ENCODE results near the gene TMEM88.

TMEM88 gene

GRCh38 chr17:7884581-7885366, 29.9 kb downstream of the TMEM88 start:
- DNase-seq (ENCODE audit: low read depth in 2 of 2) = peak; percentile 11 to 33

- peak; percentile 15 to 20 for DNase-seq (ENCODE audit: low read depth in 2 of 2)
These were observed 30.7 kb downstream of the TMEM88 start for GRCh38 chr17:7885367-7886226.

DNA sequence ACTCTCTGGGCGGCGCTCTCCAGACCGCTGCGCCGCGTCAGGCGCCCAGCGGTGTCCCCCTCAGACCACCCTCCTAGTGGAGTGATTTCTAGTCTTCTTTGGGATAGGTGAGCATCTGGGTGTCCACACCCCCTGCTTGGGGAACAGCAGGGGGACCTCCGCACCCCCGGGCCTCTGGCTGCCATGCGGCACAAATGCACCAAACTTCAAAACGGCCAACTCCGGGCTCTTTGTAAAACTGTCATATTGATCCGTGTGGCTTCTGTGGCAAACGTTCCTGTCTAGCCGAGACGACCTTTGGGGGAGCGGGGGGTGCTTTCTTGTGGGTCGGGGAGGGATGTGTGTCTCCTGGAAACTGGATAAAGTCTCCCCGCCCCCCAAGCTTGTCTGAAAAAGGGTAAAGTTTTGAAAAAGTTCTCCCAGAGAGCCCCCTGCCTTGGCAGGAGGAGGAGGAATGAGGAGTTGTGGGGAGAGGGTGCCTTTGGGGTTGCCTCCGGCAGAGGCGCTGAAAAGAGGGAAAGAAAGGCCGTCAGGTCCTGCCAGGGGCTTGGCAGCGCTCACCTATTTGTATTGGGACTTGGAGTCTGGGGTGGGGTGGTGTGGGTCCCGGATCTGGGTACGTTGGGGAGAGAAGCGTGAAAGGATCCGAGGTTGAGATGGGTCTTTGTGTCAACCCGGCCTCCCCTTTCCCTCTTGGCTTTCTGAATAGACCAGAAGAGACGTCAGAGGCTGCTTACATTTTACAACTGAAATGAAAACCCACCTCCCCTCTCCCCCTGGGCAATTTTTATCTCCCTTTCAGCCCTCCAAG, 31.6 kb downstream of the TMEM88 start:
- peak; percentile 22 to 24 for DNase-seq (ENCODE audit: low read depth in 2 of 2)

- no peak for DNase-seq (ENCODE audit: low read depth in 2 of 2)
These were observed 32.2 kb downstream of the TMEM88 start for GRCh38 chr17:7887038-7887481.

GRCh38 chr17:7887482-7888183, 32.8 kb downstream of the TMEM88 start:
- DNase-seq (ENCODE audit: low read depth in 2 of 2) = peak; percentile 67 to 79

- peak in 1 of 2 donors; percentile 24 for DNase-seq (ENCODE audit: low read depth in 2 of 2)
These were observed 33.5 kb downstream of the TMEM88 start, which contains the start of gene CHD3 for GRCh38 chr17:7888184-7888920. Gene CHD3 (plus strand): TSS chr17:7888789. CDS start chr17:7889001, 212 bp downstream.

DNA sequence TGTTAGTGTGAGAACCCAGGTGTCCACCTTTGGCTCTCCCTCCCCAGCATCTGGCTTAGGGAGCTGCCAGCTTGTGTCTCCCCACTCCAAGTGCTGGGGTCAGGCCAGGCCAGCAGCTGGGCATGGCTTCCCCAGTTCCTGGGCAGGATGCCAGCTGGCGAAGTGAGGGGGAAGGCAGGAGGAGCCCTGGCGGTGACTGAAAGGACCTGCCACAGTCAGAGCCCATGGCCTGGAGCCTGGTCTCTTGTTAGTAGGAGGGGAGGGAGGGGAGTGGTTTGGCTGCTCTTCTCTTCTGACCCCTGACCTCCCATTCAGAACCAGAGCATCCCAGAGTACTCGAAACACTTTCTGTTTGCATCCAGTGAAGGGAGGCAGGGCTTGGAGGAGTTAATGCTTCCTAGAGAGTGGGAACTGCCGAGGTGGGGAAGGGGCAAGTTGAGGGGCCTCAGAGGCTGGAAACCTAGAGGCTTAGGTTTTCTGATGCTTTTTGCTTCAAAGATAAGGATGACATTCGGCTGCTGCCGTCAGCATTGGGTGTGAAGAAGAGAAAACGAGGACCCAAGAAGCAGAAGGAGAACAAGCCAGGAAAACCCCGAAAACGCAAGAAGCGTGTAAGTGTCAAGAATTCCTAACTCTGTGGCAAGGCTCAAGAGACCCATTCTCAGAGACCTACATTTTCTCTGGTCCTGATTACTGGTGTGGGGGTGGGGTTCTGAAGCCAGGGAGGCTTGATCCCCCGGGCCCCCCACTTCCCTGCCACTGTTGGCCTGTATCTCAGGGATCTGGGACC, 34.5 kb downstream of the TMEM88 start:
- DNase-seq (ENCODE audit: low read depth in 2 of 2) = no peak

GRCh38 chr17:7893187-7893880, 38.5 kb downstream of the TMEM88 start:
- no peak for DNase-seq (ENCODE audit: low read depth in 2 of 2)

DNA sequence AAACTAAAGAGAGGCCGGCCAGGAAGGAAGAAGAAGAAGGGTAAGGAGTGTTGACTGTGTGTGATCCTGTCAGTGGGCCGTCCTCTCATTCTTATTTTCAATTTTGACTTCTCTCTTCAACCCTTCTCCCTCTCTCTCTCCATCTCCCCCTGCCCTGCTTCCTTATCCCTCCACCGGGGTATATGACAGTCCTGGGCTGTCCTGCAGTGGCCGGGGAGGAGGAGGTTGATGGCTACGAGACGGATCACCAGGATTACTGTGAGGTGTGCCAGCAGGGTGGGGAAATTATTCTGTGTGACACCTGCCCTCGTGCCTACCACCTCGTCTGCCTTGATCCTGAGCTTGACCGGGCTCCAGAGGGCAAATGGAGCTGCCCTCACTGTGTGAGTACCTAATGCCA, 39.4 kb downstream of the TMEM88 start:
- DNase-seq (ENCODE audit: low read depth in 2 of 2) = no peak

GRCh38 chr17:7894866-7895265, 40.0 kb downstream of the TMEM88 start:
- DNase-seq (ENCODE audit: low read depth in 2 of 2) = no peak

GRCh38 chr17:7897090-7897489, 42.2 kb downstream of the TMEM88 start:
- DNase-seq (ENCODE audit: low read depth in 2 of 2) = no peak

DNA sequence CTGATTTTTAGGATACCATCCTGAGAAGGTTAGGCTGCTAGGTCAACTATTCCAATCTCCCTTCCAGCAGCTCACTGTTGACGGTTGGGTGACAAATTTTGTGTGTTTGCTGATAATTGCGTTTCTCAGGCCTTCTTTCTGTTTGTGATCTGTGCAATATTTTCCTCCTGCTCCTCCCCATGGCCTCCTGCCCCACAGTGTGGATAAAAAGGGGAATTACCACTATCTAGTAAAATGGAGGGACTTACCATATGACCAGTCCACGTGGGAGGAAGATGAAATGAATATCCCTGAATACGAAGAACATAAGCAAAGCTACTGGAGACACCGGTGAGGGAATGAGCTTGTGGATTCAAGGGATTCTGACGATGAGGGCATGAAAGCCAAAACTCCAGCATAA, 42.9 kb downstream of the TMEM88 start:
- no peak for DNase-seq (ENCODE audit: low read depth in 2 of 2)

GRCh38 chr17:7903154-7904103, 48.6 kb downstream of the TMEM88 start:
- no peak for DNase-seq (ENCODE audit: low read depth in 2 of 2)

Data from stimulated activated CD8-positive, alpha-beta memory T cell treated with anti-CD3 and anti-CD28 coated beads, Interleukin-2, amount 100 ng/mL, for 1 hour (primary cell).